Activated CD4-positive, alpha-beta T cell treated with anti-CD3 and anti-CD28 coated beads, Interleukin-2, amount 50 U/mL, for 48 hours (primary cell): ENCODE measurements around the gene YARS2.
"Not testable (repeated sequence)": the region's sequence is repeated elsewhere in the genome, so short reads cannot be mapped to it uniquely, and the experiment has no call there.

Source experiments
- DNase-seq, 2 experiments: peaks; one replicate each; pipeline ENCODE4 v3.0.0-alpha.2; 2020

The YARS2 gene

DNA sequence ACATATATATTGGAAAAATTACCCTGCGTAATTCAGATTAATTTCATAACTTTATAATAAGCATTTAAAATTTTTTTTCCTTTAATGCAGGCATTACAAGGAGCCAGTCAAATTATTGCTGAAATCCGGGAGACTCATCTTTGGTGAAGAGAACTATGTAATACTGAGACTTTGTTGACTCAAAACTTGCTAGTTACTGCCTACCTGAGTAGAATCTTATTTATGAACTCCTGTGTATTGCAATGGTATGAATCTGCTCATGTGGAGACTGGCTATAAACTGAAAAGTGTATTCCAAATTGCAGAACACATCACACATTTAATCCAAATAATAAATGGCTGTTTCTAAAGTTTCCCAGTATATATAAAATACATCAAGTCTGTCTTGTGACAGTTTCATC is 12.4 kb downstream of the YARS2 start:
- DNase-seq, result no peak

DNA sequence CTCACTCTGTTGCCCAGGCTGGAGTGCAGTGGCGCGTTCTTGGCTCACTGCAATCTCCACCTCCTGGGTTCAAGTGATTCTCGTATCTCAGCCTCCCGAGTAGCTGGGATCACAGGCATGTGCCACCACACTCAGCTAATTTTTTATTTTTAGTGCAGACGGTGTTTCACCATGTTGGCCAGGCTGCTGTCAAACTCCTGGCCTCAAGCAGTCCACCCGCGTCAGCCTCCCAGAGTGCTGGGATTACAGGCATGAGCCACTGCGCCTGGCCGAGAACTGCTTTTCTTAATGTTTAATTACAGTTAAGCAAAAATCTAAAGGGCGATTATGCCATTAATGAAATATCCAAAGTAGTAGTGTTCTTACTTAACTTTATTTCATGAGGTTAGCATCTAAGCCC is 13.6 kb downstream of the YARS2 start:
- DNase-seq, result no peak

DNA sequence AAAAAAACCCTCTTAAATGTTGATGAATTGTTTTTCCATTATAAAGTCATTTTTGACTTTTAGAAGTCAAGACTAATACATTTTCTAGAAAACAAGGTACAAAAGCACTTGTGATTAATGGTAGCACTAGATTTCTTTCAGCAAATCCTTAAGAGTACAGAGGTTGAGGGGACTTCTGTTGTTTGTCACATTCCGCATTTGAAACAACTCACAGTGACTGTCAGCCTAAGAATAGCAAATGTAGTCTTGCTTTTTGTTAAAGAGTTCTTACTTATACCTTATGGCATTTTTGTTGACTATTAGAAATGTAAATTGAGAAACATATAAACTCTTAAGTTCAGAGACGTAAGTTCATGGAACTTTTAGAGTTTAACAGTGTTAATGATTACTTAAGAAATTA is 16.4 kb downstream of the YARS2 start:
- DNase-seq, result no peak

- no peak for DNase-seq
These were observed 18.0 kb downstream of the YARS2 start for GRCh38 chr12:32737715-32738114.

DNA sequence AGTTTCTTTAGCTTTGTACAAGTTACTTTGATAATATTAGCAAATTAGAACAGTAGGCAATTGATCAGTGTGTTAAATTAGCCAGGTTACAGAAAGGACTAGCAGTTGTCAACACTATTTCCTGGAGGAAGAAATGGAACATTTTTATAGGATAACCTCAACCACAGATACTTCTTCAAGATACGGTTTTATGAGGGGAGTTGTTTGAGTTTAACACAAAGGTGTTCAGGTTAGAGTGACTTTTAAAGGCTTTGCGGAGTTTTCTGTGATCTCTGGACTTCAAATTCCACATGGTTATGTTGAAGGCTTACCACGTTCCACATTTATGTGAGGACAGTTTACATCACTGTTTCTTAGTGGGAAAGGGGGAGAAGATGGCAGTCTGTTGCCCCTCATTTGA is 19.3 kb downstream of the YARS2 start:
- no peak for DNase-seq

GRCh38 chr12:32734952-32735351 is 20.7 kb downstream of the YARS2 start:
- DNase-seq, result no peak

GRCh38 chr12:32727237-32727636 is 28.5 kb downstream of the YARS2 start:
- DNase-seq, result no peak

- DNase-seq, result no peak
These were observed 29.4 kb downstream of the YARS2 start for GRCh38 chr12:32726286-32726685.

GRCh38 chr12:32725308-32725707 is 30.4 kb downstream of the YARS2 start:
- not testable (repeated sequence) for DNase-seq

DNA sequence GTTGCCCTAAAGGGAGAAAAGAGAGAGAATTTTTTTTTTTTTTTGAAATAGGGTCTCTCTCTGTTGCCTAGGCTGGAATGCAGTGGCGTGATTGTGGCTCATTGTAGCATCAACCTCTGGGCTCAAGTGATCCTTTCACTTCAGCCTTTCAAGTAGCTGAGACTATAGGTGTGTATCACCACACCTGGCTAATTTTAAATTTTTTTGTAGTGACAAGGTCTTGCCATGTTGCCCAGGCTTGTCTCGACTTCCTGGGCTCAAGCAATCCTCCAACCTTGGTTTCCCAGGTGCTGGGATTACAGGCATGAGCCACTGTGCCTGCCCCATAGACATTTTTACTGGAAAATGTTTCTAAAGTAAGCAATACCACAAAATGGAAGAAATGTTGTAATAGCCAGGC is 36.8 kb downstream of the YARS2 start:
- no peak for DNase-seq

DNA sequence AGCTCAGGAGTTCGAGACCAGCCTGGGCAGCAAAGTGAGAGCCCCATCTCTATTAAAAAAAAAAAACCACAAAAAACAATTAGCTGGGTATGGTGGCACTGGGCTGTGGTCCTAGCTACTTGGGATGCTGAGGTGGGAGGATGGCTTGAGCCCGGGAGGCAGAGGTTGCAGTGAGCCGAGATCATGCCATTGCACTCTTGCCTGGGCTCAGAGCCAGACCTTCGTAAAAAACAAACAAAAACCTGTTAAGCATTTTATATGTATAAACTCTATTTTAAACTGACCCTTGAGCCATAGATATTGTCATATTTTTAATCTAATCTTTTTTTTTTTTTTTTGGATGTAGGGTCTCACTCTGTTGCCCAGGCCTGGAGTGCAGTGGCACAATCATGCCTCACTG is 40.9 kb downstream of the YARS2 start:
- no peak for DNase-seq

GRCh38 chr12:32708926-32709325 is 46.8 kb downstream of the YARS2 start:
- DNase-seq, result no peak

- DNase-seq, result no peak
These were observed 49.2 kb downstream of the YARS2 start for GRCh38 chr12:32706335-32707024.

DNA sequence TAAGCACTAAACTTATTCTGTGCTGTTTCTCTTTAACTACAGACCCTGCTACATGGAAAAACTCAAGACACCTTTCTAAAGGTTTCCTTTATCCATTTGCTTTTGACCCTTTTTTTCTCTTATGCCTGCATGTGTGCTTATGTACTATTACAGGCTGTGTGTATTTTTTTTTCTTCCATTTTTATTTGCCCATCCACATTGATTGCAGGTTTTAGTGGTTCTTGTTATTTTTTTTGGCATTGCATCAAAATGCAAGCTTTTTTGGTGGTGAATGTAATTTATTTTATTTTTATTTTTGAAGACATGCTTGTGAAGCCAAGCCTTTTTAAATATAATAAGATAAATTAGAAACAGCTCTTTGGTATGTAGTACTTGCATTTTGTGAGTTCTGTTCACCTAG is 49.9 kb downstream of the YARS2 start:
- DNase-seq, result no peak

- DNase-seq, result no peak
These were observed 52.8 kb downstream of the YARS2 start for GRCh38 chr12:32702946-32703345.

DNA sequence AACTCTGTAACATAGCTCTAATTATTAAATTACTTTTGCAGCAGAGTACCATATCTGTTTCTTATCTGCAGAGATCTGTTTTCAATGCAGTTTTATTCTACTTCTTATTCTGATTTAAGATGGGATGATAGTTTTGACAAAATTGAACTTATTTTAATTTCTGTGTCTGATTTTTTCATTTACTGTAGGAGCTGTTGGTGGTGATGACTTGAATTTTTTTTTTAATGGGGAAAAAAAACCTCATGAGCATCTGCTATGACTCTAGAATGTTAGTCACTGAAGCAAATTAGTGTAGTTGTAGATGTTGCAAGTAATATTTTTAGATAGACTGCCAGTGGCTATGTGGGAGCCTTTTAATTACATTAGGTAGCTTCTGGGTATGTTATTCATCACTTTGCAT is 53.2 kb downstream of the YARS2 start:
- DNase-seq, result no peak

DNA sequence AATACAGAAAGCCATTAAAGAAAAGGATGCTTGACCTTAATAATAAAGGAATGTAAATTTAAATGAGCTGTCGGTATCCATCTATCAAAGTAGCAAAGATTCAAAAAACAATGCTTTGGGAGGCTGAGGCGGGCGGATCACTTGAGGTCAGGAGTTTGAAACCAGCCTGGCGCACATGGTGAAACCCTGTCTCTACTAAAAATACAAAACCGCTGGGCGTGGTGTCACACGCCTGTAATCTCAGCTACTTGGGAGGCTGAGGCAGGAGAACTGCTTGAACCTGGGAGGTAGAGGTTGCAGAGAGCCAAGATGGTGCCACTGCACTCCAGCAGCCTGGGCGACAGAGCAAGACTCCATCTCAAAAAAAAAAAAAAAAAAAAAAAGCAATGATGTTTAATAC is 56.3 kb downstream of the YARS2 start:
- DNase-seq, result not testable (repeated sequence)

GRCh38 chr12:32698285-32698684 is 57.4 kb downstream of the YARS2 start:
- DNase-seq, result no peak

- DNase-seq, result no peak
These were observed 58.3 kb downstream of the YARS2 start for GRCh38 chr12:32697445-32697844.
